K562 (cell line): ENCODE measurements around the gene PHF14. TPM values are rescaled to one million over a fixed set of nuclear protein-coding genes. Genes with fewer than 3 reads are reported as not detected.

Source experiments
- ERF ChIP-seq: fragments of 450-650 bp; formaldehyde crosslinking; IDR thresholded peaks from 2 replicates; pipeline ENCODE4 v1.4.0; 2020; ENCODE audit warnings: mild to moderate bottlenecking, mixed read lengths
- FIP1L1 ChIP-seq: fragments of 200-400 bp; formaldehyde crosslinking; IDR thresholded peaks from 2 replicates; pipeline ENCODE4 v1.6.1; 2018; ENCODE audit warnings: mild to moderate bottlenecking, low read depth, low read length; ENCODE audit not compliant: poor library complexity, severe bottlenecking
- MCM5 ChIP-seq: fragments of 450-650 bp; IDR thresholded peaks from 2 replicates; pipeline ENCODE4 v1.6.1; 2016; ENCODE audit warnings: low read depth
- POLR2H ChIP-seq: IDR thresholded peaks from 2 replicates; pipeline ENCODE4 v1.6.1; 2016; ENCODE audit warnings: missing genetic modification characterization, low read depth, mild to moderate bottlenecking, control low read depth, missing compliant biosample characterization, moderate library complexity
- RCOR1 ChIP-seq, 2 experiments: IDR thresholded peaks; 2 replicates each; pipeline ENCODE4 v1.6.1; 2012; ENCODE audit warnings: low read depth in 2 of 2, low read length in 2 of 2, borderline replicate concordance in 1 of 2, improper control_type of control experiment in 1 of 2
- ZNF444 ChIP-seq: fragments of 250-450 bp; sonication (Bioruptor Pico); IDR thresholded peaks from 2 replicates; pipeline ENCODE4 v1.4.0; 2020; ENCODE audit warnings: mild to moderate bottlenecking, moderate library complexity
- polyA plus RNA-seq, 8 experiments: library from polyadenylated mRNA; depleted of rRNA in 4 of 8; stranded (reverse) in 5 of 8; unstranded in 3 of 8; fragments of >200 nt; fragmentation: Nextera tagmentation in 2 of 8; fragmentation: Illumina TruSeq in 1 of 8; extraction: Ambion mirVana in 2 of 8; extraction: Trizol in 1 of 8; gene quantifications; 2 replicates each; pipeline versions ENCODE4 v1.2.1 to v1.2.3, GENCODE V29; 2011 to 2014; ENCODE audit warnings: inconsistent platforms in 1 of 8, missing spikeins in 1 of 8
- total RNA-seq, 7 experiments: library from RNA; depleted of rRNA in 6 of 7; stranded (reverse); fragments of >200 nt in 6 of 7; fragmentation: Illumina TruSeq in 2 of 7; extraction: Trizol in 2 of 7; gene quantifications; 2 replicates each; pipeline versions ENCODE4 v1.2.1 to v1.2.3, GENCODE V29; 2011 to 2021; ENCODE audit warnings: low replicate concordance in 1 of 7
- TF ChIP-seq, protein P1 (sequence below): sonication (generic); formaldehyde crosslinking; IDR thresholded peaks from 2 replicates; pipeline ENCODE4 v1.8.0; 2023; ENCODE audit warnings: mild to moderate bottlenecking, missing genetic modification reagents
- TF ChIP-seq, protein P2 (sequence below): fragments of 250-450 bp; sonication (Bioruptor Pico); IDR thresholded peaks from 2 replicates; pipeline ENCODE4 v1.8.0; 2022; ENCODE audit warnings: moderate library complexity, mild to moderate bottlenecking, inconsistent platforms
- TF ChIP-seq, protein P3 (sequence below), 2 experiments: fragments of 450-650 bp; conservative IDR thresholded peaks; 2 replicates each; pipeline ENCODE4 v1.6.1; 2017; ENCODE audit warnings: mild to moderate bottlenecking in 2 of 2, moderate library complexity in 2 of 2
- TF ChIP-seq, protein P4 (sequence below): fragments of 450-650 bp; IDR thresholded peaks from 2 replicates; pipeline ENCODE4 v1.6.1; 2016; ENCODE audit warnings: low read depth

The PHF14 gene
- total and polyA plus RNA-seq, 9 of the 15 experiments (the other 6 are each of a cell fraction or from before 2014, with no cell fraction given), result 27.5 to 67.6 (median 41.4) TPM

DNA sequence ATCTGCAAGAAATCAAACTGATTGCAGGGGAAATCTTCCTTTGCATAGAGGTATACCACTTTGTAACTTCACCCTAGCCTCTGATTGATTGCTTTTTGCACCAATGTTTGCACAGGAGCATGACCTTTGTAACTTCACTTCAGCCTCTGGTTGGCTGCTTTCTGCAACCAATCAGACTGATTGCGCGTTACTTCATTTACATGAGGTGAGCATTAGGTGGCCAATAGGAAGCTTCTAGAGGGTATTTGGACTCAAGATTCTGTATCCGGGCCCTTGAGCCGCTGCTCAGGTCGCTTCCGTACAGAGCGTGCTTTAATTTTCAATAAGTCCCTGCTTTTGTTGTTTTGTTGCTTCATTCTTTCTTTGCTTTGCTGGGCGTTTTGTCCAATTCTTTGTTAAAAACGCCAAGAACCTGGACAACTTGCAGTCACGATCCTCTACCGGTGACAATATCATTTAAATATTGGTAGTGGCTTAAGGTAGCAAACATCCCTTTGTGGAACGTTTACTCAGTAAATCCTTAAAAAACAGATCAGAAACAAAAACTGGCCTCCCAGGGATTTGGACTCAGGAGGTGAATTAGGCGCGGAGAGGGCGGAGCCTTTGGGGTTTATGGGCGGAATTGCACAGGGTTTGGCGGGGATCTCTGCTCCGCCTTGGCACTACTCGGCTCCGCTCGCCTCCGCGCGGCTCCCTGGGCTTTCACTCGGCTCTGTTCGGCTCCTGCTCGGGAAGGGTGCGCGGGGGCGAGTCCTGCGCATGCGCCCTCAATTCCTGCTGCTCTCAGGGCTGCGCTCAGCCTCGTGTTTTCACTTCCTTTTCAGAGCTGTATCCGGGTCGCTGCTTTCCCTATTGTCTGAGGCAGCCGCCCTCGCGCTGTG lies at the start of gene PHF14 (continued):
- TF ChIP-seq, protein P1, sequence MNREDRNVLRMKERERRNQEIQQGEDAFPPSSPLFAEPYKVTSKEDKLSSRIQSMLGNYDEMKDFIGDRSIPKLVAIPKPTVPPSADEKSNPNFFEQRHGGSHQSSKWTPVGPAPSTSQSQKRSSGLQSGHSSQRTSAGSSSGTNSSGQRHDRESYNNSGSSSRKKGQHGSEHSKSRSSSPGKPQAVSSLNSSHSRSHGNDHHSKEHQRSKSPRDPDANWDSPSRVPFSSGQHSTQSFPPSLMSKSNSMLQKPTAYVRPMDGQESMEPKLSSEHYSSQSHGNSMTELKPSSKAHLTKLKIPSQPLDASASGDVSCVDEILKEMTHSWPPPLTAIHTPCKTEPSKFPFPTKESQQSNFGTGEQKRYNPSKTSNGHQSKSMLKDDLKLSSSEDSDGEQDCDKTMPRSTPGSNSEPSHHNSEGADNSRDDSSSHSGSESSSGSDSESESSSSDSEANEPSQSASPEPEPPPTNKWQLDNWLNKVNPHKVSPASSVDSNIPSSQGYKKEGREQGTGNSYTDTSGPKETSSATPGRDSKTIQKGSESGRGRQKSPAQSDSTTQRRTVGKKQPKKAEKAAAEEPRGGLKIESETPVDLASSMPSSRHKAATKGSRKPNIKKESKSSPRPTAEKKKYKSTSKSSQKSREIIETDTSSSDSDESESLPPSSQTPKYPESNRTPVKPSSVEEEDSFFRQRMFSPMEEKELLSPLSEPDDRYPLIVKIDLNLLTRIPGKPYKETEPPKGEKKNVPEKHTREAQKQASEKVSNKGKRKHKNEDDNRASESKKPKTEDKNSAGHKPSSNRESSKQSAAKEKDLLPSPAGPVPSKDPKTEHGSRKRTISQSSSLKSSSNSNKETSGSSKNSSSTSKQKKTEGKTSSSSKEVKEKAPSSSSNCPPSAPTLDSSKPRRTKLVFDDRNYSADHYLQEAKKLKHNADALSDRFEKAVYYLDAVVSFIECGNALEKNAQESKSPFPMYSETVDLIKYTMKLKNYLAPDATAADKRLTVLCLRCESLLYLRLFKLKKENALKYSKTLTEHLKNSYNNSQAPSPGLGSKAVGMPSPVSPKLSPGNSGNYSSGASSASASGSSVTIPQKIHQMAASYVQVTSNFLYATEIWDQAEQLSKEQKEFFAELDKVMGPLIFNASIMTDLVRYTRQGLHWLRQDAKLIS (CRISPR knock-in tag), result 0 out of 2 replicates have a peak, but pooled peaks have one; percentile 19
- TF ChIP-seq ZNF444 (CRISPR knock-in tag) (no peak), FIP1L1 (no peak), MCM5 (no peak), RCOR1 (IDR thresholded peaks at IDR 0.05; ENCODE audit: borderline replicate concordance in 1 of 2, low read depth in 2 of 2, low read length in 2 of 2) (0 out of 4 replicates have a peak, but pooled peaks of 1 of the 2 experiments have one; percentile 4), POLR2H (tag) (peak; percentile 95), ERF (CRISPR knock-in tag) (peak; percentile 83)
- TF ChIP-seq, protein P2, sequence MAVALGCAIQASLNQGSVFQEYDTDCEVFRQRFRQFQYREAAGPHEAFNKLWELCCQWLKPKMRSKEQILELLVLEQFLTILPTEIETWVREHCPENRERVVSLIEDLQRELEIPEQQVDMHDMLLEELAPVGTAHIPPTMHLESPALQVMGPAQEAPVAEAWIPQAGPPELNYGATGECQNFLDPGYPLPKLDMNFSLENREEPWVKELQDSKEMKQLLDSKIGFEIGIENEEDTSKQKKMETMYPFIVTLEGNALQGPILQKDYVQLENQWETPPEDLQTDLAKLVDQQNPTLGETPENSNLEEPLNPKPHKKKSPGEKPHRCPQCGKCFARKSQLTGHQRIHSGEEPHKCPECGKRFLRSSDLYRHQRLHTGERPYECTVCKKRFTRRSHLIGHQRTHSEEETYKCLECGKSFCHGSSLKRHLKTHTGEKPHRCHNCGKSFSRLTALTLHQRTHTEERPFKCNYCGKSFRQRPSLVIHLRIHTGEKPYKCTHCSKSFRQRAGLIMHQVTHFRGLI (CRISPR knock-in tag), result peak; percentile 27; the same call in 1 of the 2 replicates
- TF ChIP-seq, protein P3, sequence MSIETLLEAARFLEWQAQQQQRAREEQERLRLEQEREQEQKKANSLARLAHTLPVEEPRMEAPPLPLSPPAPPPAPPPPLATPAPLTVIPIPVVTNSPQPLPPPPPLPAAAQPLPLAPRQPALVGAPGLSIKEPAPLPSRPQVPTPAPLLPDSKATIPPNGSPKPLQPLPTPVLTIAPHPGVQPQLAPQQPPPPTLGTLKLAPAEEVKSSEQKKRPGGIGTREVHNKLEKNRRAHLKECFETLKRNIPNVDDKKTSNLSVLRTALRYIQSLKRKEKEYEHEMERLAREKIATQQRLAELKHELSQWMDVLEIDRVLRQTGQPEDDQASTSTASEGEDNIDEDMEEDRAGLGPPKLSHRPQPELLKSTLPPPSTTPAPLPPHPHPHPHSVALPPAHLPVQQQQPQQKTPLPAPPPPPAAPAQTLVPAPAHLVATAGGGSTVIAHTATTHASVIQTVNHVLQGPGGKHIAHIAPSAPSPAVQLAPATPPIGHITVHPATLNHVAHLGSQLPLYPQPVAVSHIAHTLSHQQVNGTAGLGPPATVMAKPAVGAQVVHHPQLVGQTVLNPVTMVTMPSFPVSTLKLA (conservative IDR thresholded peaks at IDR 0.05), result peak; percentile 62 to 64; a peak in 3 of 4 replicates
- TF ChIP-seq, protein P4, sequence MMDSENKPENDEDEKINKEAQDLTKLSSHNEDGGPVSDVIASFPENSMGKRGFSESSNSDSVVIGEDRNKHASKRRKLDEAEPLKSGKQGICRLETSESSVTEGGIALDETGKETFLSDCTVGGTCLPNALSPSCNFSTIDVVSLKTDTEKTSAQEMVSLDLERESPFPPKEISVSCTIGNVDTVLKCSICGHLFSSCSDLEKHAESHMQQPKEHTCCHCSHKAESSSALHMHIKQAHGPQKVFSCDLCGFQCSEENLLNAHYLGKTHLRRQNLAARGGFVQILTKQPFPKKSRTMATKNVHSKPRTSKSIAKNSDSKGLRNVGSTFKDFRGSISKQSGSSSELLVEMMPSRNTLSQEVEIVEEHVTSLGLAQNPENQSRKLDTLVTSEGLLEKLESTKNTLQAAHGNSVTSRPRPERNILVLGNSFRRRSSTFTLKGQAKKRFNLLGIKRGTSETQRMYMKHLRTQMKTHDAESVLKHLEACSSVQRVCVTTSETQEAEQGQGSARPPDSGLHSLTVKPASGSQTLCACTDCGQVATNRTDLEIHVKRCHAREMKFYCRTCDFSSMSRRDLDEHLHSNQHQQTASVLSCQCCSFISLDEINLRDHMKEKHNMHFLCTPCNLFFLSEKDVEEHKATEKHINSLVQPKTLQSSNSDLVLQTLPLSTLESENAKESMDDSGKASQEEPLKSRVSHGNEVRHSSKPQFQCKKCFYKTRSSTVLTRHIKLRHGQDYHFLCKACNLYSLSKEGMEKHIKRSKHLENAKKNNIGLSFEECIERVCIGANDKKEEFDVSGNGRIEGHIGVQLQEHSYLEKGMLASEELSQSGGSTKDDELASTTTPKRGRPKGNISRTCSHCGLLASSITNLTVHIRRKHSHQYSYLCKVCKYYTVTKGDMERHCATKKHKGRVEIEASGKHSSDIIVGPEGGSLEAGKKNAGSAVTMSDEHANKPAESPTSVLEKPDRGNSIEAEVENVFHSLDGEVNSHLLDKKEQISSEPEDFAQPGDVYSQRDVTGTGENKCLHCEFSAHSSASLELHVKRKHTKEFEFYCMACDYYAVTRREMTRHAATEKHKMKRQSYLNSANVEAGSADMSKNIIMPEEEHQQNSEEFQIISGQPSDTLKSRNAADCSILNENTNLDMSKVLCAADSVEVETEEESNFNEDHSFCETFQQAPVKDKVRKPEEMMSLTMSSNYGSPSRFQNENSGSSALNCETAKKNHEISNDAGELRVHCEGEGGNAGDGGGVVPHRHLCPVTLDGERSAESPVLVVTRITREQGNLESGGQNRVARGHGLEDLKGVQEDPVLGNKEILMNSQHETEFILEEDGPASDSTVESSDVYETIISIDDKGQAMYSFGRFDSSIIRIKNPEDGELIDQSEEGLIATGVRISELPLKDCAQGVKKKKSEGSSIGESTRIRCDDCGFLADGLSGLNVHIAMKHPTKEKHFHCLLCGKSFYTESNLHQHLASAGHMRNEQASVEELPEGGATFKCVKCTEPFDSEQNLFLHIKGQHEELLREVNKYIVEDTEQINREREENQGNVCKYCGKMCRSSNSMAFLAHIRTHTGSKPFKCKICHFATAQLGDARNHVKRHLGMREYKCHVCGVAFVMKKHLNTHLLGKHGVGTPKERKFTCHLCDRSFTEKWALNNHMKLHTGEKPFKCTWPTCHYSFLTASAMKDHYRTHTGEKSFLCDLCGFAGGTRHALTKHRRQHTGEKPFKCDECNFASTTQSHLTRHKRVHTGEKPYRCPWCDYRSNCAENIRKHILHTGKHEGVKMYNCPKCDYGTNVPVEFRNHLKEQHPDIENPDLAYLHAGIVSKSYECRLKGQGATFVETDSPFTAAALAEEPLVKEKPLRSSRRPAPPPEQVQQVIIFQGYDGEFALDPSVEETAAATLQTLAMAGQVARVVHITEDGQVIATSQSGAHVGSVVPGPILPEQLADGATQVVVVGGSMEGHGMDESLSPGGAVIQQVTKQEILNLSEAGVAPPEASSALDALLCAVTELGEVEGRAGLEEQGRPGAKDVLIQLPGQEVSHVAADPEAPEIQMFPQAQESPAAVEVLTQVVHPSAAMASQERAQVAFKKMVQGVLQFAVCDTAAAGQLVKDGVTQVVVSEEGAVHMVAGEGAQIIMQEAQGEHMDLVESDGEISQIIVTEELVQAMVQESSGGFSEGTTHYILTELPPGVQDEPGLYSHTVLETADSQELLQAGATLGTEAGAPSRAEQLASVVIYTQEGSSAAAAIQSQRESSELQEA, result no peak
